Activated CD8-positive, alpha-beta T cell treated with anti-CD3 and anti-CD28 coated beads, Interleukin-2, amount 10 ng/mL, durations not matched to agents 7 days and 5 days (primary cell): ENCODE measurements around the gene PML. TPM values are rescaled to one million over a fixed set of nuclear protein-coding genes. Genes with fewer than 3 reads are reported as not detected.

ENCODE experiments used
- ATAC-seq: fragments of 150-1000 bp; cut with Tn5 transposase; one replicate; pipeline ENCODE4 v1.10.0; 2021; ENCODE audit warnings: moderate library complexity
- CTCF ChIA-PET: fragments of 350-600 bp; sonication (Branson Sonifier 250); formaldehyde crosslinking; loops from one replicate; lab custom pipeline; 2021; ENCODE audit warnings: antibody characterized with exemption; lab: Charles Lee
- POLR2A ChIA-PET: fragments of 350-600 bp; sonication (Branson Sonifier 250); formaldehyde crosslinking; loops from one replicate; lab custom pipeline; 2021; ENCODE audit warnings: antibody characterized with exemption; lab: Charles Lee
- DNase-seq: peaks from one replicate; pipeline ENCODE4 v3.0.0-alpha.2; 2020
- H3K27ac Mint-ChIP-seq: one replicate; pipeline ENCODE4 v1.8.0; 2021; ENCODE audit warnings: mild to moderate bottlenecking, mixed read lengths
- H3K27me3 Mint-ChIP-seq: one replicate; pipeline ENCODE4 v1.8.0; 2021; ENCODE audit warnings: low read depth, mixed read lengths
- H3K36me3 Mint-ChIP-seq: one replicate; pipeline ENCODE4 v1.8.0; 2021; ENCODE audit warnings: low read depth, mixed read lengths
- H3K4me1 Mint-ChIP-seq: one replicate; pipeline ENCODE4 v1.8.0; 2021; ENCODE audit warnings: low read depth, mixed read lengths
- H3K4me3 Mint-ChIP-seq: one replicate; pipeline ENCODE4 v1.8.0; 2021; ENCODE audit warnings: mild to moderate bottlenecking, mixed read lengths
- H3K9me3 Mint-ChIP-seq: one replicate; pipeline ENCODE4 v1.8.0; 2022; ENCODE audit warnings: mixed read lengths; ENCODE audit not compliant: insufficient read depth
- total RNA-seq, 2 experiments: library from RNA; stranded (reverse); gene quantifications; one replicate each; pipeline ENCODE4 v1.2.3, GENCODE V29; 2021

PML gene
- total RNA-seq, 2 experiments from 2014 or later, result 108 to 115 TPM

- POLR2A ChIA-PET, result no interaction called here
- no peak for ATAC-seq
- Mint-ChIP-seq H3K36me3 (peaks cover 73% of the 10 kb centered on the region), H3K4me1 (peaks cover 50% of the 10 kb centered on the region), H3K27me3 (no peaks in the 10 kb centered on the region), H3K9me3 (peaks cover 8% of the 10 kb centered on the region), H3K4me3 (no peak overlapping the region), H3K27ac (peak overlapping the region; percentile 37)
- CTCF ChIA-PET, result interaction anchor here (1.4 to 10.8 kb wide), 3 partner anchors 17 to 38 kb away, joined by 4 to 85 read pairs (median 8); partner anchors contain the start of gene PML
- no peak for DNase-seq
Measured at GRCh38 chr15:74011610-74012009, 17.1 kb downstream of the PML start.

- Mint-ChIP-seq H3K4me1 (peaks cover 33% of the 10 kb centered on the region), H3K36me3 (peaks cover 57% of the 10 kb centered on the region), H3K27me3 (no peaks in the 10 kb centered on the region), H3K9me3 (peaks cover 8% of the 10 kb centered on the region), H3K27ac (no peak overlapping the region), H3K4me3 (no peak overlapping the region)
- ChIA-PET CTCF (interaction anchor here (1.0 to 1.2 kb wide), 2 partner anchors 34 to 41 kb away, joined by 3 to 6 read pairs; no protein-coding TSS in a partner anchor), POLR2A (no interaction called here)
- ATAC-seq (no peak), DNase-seq (no peak)
Measured at GRCh38 chr15:74013374-74013894, 18.9 kb downstream of the PML start.

- Mint-ChIP-seq H3K36me3 (peaks cover 49% of the 10 kb centered on the region), H3K27ac (no peak overlapping the region), H3K4me1 (peaks cover 7% of the 10 kb centered on the region), H3K9me3 (no peaks in the 10 kb centered on the region), H3K4me3 (no peak overlapping the region), H3K27me3 (no peaks in the 10 kb centered on the region)
- CTCF ChIA-PET, result no interaction called here
- ATAC-seq, result no peak
- POLR2A ChIA-PET, result interaction anchor here (1.5 kb wide), 1 partner anchor 26 kb away, joined by 3 read pairs; the partner anchor contains the start of gene PML
- no peak for DNase-seq
Measured at GRCh38 chr15:74019734-74020133, 25.2 kb downstream of the PML start.

GRCh38 chr15:74022706-74023470 lies 28.4 kb downstream of the PML start:
- H3K27me3 Mint-ChIP-seq, result no peaks in the 10 kb centered on the region
- no peak overlapping the region for H3K27ac Mint-ChIP-seq
- ChIA-PET CTCF (interaction anchor here (1.0 kb wide), 1 partner anchor 26 kb away, joined by 3 read pairs; no protein-coding TSS in a partner anchor), POLR2A (no interaction called here)
- peaks cover 46% of the 10 kb centered on the region for H3K36me3 Mint-ChIP-seq
- DNase-seq (no peak), ATAC-seq (no peak)
- H3K9me3 Mint-ChIP-seq, result no peaks in the 10 kb centered on the region
- no peak overlapping the region for H3K4me3 Mint-ChIP-seq
- H3K4me1 Mint-ChIP-seq, result no peaks in the 10 kb centered on the region

- peaks cover 52% of the 10 kb centered on the region for H3K36me3 Mint-ChIP-seq
- H3K4me1 Mint-ChIP-seq, result no peaks in the 10 kb centered on the region
- no peaks in the 10 kb centered on the region for H3K9me3 Mint-ChIP-seq
- ChIA-PET POLR2A (no interaction called here), CTCF (interaction anchor here (0.8 to 2.2 kb wide), 2 partner anchors 17 to 52 kb away, joined by 4 to 5 read pairs; no protein-coding TSS in a partner anchor)
- no peak overlapping the region for H3K27ac Mint-ChIP-seq
- DNase-seq, result no peak
- no peak for ATAC-seq
- no peaks in the 10 kb centered on the region for H3K27me3 Mint-ChIP-seq
- no peak overlapping the region for H3K4me3 Mint-ChIP-seq
Measured at GRCh38 chr15:74024687-74025086, 30.2 kb downstream of the PML start.

GRCh38 chr15:74025436-74025835 lies 30.9 kb downstream of the PML start:
- ChIA-PET CTCF (interaction anchor here (1.1 to 2.2 kb wide), 2 partner anchors 18 to 52 kb away, joined by 3 to 5 read pairs; no protein-coding TSS in a partner anchor), POLR2A (no interaction called here)
- no peak for ATAC-seq
- Mint-ChIP-seq H3K27ac (peak overlapping the region; percentile 12), H3K4me1 (no peaks in the 10 kb centered on the region), H3K4me3 (no peak overlapping the region), H3K9me3 (no peaks in the 10 kb centered on the region), H3K27me3 (no peaks in the 10 kb centered on the region), H3K36me3 (peaks cover 51% of the 10 kb centered on the region)
- DNase-seq, result no peak

GRCh38 chr15:74027688-74028087 lies 33.2 kb downstream of the PML start:
- Mint-ChIP-seq H3K4me1 (peaks cover under 1% of the 10 kb centered on the region), H3K36me3 (peaks cover 53% of the 10 kb centered on the region), H3K4me3 (no peak overlapping the region), H3K27ac (no peak overlapping the region), H3K27me3 (no peaks in the 10 kb centered on the region), H3K9me3 (no peaks in the 10 kb centered on the region)
- ATAC-seq (no peak), DNase-seq (no peak)
- CTCF ChIA-PET, result interaction anchor here (0.7 to 2.1 kb wide), 6 partner anchors 9 to 1925 kb away, joined by 3 to 8 read pairs (median 3); no protein-coding TSS in a partner anchor
- POLR2A ChIA-PET, result interaction anchor here (1.0 to 2.0 kb wide), 2 partner anchors 9 to 33 kb away, joined by 3 to 6 read pairs; partner anchors contain the start of gene PML

GRCh38 chr15:74028646-74029045 lies 34.1 kb downstream of the PML start:
- ChIA-PET POLR2A (no interaction called here), CTCF (interaction anchor here (0.7 to 2.1 kb wide), 5 partner anchors 19 to 56 kb away, joined by 3 to 8 read pairs (median 3); no protein-coding TSS in a partner anchor)
- H3K9me3 Mint-ChIP-seq, result no peaks in the 10 kb centered on the region
- H3K27me3 Mint-ChIP-seq, result no peaks in the 10 kb centered on the region
- H3K4me1 Mint-ChIP-seq, result peaks cover 4% of the 10 kb centered on the region
- DNase-seq (no peak), ATAC-seq (no peak)
- H3K27ac Mint-ChIP-seq, result no peak overlapping the region
- no peak overlapping the region for H3K4me3 Mint-ChIP-seq
- H3K36me3 Mint-ChIP-seq, result peaks cover 50% of the 10 kb centered on the region

- no peaks in the 10 kb centered on the region for H3K27me3 Mint-ChIP-seq
- ChIA-PET POLR2A (interaction anchor here (1.3 kb wide), 1 partner anchor 15 kb away, joined by 3 read pairs; no protein-coding TSS in a partner anchor), CTCF (interaction anchor here (1.4 kb wide), 1 partner anchor 59 kb away, joined by 4 read pairs; no protein-coding TSS in a partner anchor)
- ATAC-seq (no peak), DNase-seq (no peak)
- H3K9me3 Mint-ChIP-seq, result no peaks in the 10 kb centered on the region
- H3K36me3 Mint-ChIP-seq, result peaks cover 62% of the 10 kb centered on the region
- H3K4me1 Mint-ChIP-seq, result peaks cover 4% of the 10 kb centered on the region
- H3K27ac Mint-ChIP-seq, result no peak overlapping the region
- no peak overlapping the region for H3K4me3 Mint-ChIP-seq
Measured at GRCh38 chr15:74032046-74032445, 37.5 kb downstream of the PML start.

GRCh38 chr15:74032606-74033561 lies 38.4 kb downstream of the PML start:
- H3K36me3 Mint-ChIP-seq, result peaks cover 66% of the 10 kb centered on the region
- no peak overlapping the region for H3K27ac Mint-ChIP-seq
- DNase-seq, result no peak
- ATAC-seq, result peak; percentile 25
- no peak overlapping the region for H3K4me3 Mint-ChIP-seq
- ChIA-PET CTCF (interaction anchor here (1.4 kb wide), 1 partner anchor 60 kb away, joined by 4 read pairs; no protein-coding TSS in a partner anchor), POLR2A (no interaction called here)
- peaks cover 4% of the 10 kb centered on the region for H3K4me1 Mint-ChIP-seq
- H3K9me3 Mint-ChIP-seq, result no peaks in the 10 kb centered on the region
- H3K27me3 Mint-ChIP-seq, result no peaks in the 10 kb centered on the region

- no peaks in the 10 kb centered on the region for H3K9me3 Mint-ChIP-seq
- DNase-seq (no peak), ATAC-seq (no peak)
- peak overlapping the region; percentile 43 for H3K27ac Mint-ChIP-seq
- CTCF ChIA-PET, result interaction anchor here (1.2 kb wide), 1 partner anchor 62 kb away, joined by 3 read pairs; no protein-coding TSS in a partner anchor
- peaks cover 62% of the 10 kb centered on the region for H3K36me3 Mint-ChIP-seq
- no peak overlapping the region for H3K4me3 Mint-ChIP-seq
- peaks cover 4% of the 10 kb centered on the region for H3K4me1 Mint-ChIP-seq
- H3K27me3 Mint-ChIP-seq, result no peaks in the 10 kb centered on the region
- POLR2A ChIA-PET, result no interaction called here
Measured at GRCh38 chr15:74034206-74034755, 39.8 kb downstream of the PML start.
